Nephron (organoid): ENCODE measurements around the gene COMMD10.

Experiments used
- H3K27ac Mint-ChIP-seq, 3 experiments: 2 replicates each; pipeline ENCODE4 v1.8.0; 2020; ENCODE audit warnings: mixed read lengths in 3 of 3, mild to moderate bottlenecking in 2 of 3, moderate library complexity in 1 of 3
- H3K27me3 Mint-ChIP-seq: 2 replicates; pipeline ENCODE4 v1.8.0; 2021; ENCODE audit warnings: low read depth, mild to moderate bottlenecking, moderate library complexity, mixed read lengths
- H3K36me3 Mint-ChIP-seq: 2 replicates; pipeline ENCODE4 v1.8.0; 2020; ENCODE audit warnings: low read depth, mixed read lengths
- H3K4me1 Mint-ChIP-seq: 2 replicates; pipeline ENCODE4 v1.8.0; 2020; ENCODE audit warnings: mixed read lengths
- H3K4me3 Mint-ChIP-seq, 3 experiments: 2 replicates each; pipeline ENCODE4 v1.8.0; 2020; ENCODE audit warnings: mild to moderate bottlenecking in 3 of 3, mixed read lengths in 3 of 3, moderate library complexity in 2 of 3
- H3K9me3 Mint-ChIP-seq: 2 replicates; pipeline ENCODE4 v1.8.0; 2020; ENCODE audit warnings: mixed read lengths
- TF ChIP-seq, protein P1 (sequence below), 3 experiments: fragments of 200-600 bp; sonication (generic); IDR thresholded peaks; one replicate each; pipeline ENCODE4 v1.5.0; 2021; ENCODE audit warnings: antibody characterized with exemption in 3 of 3; ENCODE audit not compliant: unreplicated experiment in 3 of 3

The COMMD10 gene

DNA sequence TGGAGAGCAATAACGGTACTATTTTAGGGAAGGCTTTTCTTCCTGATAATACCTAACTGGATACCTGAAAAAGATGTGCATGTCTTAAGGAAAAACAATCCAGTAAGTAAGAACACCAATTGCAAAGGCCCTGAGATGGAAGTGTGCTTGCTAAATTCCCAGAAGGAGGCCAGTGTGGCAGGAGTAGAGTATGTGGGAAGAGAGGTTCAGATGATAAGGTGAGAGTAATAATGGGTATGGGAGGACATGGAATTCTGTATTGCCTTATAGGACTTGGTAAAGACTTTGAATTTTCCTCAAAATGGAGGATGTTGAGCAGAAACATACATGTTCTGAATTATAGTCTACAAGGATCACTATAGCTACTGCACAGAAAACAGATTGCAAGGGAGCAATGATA lies 89.3 kb downstream of the COMMD10 start:
- TF ChIP-seq, protein P1, sequence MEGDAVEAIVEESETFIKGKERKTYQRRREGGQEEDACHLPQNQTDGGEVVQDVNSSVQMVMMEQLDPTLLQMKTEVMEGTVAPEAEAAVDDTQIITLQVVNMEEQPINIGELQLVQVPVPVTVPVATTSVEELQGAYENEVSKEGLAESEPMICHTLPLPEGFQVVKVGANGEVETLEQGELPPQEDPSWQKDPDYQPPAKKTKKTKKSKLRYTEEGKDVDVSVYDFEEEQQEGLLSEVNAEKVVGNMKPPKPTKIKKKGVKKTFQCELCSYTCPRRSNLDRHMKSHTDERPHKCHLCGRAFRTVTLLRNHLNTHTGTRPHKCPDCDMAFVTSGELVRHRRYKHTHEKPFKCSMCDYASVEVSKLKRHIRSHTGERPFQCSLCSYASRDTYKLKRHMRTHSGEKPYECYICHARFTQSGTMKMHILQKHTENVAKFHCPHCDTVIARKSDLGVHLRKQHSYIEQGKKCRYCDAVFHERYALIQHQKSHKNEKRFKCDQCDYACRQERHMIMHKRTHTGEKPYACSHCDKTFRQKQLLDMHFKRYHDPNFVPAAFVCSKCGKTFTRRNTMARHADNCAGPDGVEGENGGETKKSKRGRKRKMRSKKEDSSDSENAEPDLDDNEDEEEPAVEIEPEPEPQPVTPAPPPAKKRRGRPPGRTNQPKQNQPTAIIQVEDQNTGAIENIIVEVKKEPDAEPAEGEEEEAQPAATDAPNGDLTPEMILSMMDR (IDR thresholded peaks at IDR 0.05; ENCODE audit: unreplicated experiment in 3 of 3), result no peak
- Mint-ChIP-seq H3K36me3 (peaks cover 36% of the 10 kb centered on the region), H3K27ac (no peak overlapping the region), H3K4me3 (no peak overlapping the region), H3K9me3 (peaks cover 30% of the 10 kb centered on the region), H3K4me1 (no peaks in the 10 kb centered on the region), H3K27me3 (no peaks in the 10 kb centered on the region)

DNA sequence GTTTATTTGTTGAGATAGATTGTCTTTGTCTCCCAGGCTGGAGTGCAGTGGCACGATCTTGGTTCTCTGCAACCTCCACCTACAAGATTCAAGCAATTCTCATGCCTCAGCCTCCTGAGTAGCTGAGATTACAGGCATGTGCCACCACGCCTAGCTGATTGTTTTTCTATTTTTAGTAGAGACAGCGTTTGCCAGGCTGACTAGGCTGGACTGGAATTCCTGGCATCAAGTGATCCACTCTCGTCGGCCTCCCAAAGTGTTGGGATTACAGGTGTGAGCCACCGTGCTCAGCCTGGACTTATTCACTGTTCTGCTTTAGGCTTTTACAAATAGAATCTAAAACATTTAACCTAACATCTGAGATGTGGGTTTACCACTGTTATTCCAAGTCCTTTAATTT lies 91.3 kb downstream of the COMMD10 start:
- no peak overlapping the region for H3K27ac Mint-ChIP-seq
- no peaks in the 10 kb centered on the region for H3K4me1 Mint-ChIP-seq
- H3K9me3 Mint-ChIP-seq, result peaks cover 13% of the 10 kb centered on the region
- no peaks in the 10 kb centered on the region for H3K27me3 Mint-ChIP-seq
- no peak overlapping the region for H3K4me3 Mint-ChIP-seq
- H3K36me3 Mint-ChIP-seq, result peaks cover 27% of the 10 kb centered on the region
- TF ChIP-seq, protein P1 (IDR thresholded peaks at IDR 0.05; ENCODE audit: unreplicated experiment in 3 of 3), result no peak

DNA sequence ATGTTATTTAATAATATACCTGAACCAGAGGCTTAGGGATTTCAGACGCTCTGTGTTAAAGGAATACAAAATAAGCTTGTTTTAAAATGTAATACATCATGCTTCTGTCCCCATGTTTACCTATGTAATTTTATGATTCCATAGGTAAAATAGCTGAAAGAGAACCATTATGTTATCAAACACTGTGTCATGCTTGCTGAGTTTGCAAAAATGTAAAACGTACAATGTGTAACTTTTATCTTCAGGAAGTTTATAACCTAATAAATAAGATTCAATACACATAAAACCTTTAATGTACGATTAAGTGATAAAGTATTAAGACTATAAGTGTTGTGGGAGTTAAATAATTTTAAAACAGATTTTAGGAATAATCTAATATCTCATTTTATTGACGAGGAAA lies 94.1 kb downstream of the COMMD10 start:
- Mint-ChIP-seq H3K27ac (no peak overlapping the region), H3K27me3 (no peaks in the 10 kb centered on the region), H3K4me3 (no peak overlapping the region), H3K9me3 (peaks cover 2% of the 10 kb centered on the region), H3K4me1 (no peaks in the 10 kb centered on the region), H3K36me3 (peaks cover 18% of the 10 kb centered on the region)
- TF ChIP-seq, protein P1 (IDR thresholded peaks at IDR 0.05; ENCODE audit: unreplicated experiment in 3 of 3), result no peak

DNA sequence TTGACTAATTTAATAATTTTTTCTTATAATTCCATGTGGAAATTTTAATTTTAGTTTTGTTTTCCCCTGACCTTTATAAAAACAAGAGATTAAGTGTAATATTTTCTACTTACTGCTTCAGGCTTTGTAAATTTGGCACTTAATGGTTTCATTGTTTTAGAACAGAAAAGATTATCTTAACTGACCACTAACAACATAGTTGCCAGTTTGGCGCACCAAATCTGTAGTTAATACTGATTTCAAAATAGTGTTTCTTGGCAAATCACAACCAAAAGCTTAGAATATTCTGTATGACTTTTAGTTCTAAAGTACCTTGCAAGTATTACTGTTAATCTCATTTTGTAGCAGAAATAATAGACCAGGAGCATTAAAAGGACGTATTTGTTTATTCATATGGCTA lies 124.3 kb downstream of the COMMD10 start:
- no peak overlapping the region for H3K27ac Mint-ChIP-seq
- H3K27me3 Mint-ChIP-seq, result no peaks in the 10 kb centered on the region
- H3K9me3 Mint-ChIP-seq, result no peaks in the 10 kb centered on the region
- no peaks in the 10 kb centered on the region for H3K4me1 Mint-ChIP-seq
- H3K4me3 Mint-ChIP-seq, result no peak overlapping the region
- no peaks in the 10 kb centered on the region for H3K36me3 Mint-ChIP-seq
- TF ChIP-seq, protein P1 (IDR thresholded peaks at IDR 0.05; ENCODE audit: unreplicated experiment in 3 of 3), result no peak

DNA sequence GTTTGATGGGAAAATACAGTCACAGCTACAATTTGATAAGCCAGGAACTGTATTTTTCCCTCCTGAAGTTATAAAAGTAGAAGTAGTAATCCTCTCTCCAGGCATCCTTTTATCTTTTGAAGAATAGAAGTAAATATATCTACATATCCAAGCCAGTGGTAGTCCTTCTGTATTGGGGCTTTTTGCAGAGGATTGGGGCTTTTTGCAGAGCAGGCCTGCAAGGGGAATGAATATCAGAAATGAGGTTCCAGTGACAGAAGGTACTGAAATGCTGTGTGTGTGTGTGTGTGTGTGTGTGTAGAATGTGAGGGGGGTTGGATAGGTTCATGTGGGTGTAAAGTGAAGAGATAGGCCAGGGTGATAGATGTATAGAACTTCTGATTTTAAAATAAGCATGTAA lies 127.4 kb downstream of the COMMD10 start:
- Mint-ChIP-seq H3K27ac (no peak overlapping the region), H3K4me1 (no peaks in the 10 kb centered on the region), H3K27me3 (no peaks in the 10 kb centered on the region), H3K36me3 (no peaks in the 10 kb centered on the region), H3K4me3 (no peak overlapping the region), H3K9me3 (no peaks in the 10 kb centered on the region)
- TF ChIP-seq, protein P1 (IDR thresholded peaks at IDR 0.05; ENCODE audit: unreplicated experiment in 3 of 3), result no peak

DNA sequence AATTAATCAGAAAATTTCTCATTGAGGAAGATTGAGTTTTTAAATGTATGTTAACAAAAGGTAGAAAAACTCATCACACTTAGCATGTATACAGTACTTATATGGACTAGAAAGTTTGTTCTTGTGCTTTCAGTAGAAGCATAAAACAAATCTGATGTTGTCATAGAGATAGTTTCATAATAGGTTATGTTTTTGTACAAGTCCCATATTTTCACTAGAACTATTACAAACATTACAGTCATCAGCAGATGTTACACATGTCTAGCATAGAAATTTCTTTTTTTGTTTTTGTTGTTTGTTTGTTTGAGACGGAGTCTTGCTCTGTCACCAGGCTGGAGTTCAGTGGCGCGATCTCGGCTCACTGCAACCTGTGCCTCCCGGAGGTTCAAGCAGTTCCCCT lies 131.4 kb downstream of the COMMD10 start:
- Mint-ChIP-seq H3K4me1 (no peaks in the 10 kb centered on the region), H3K27me3 (no peaks in the 10 kb centered on the region)
- TF ChIP-seq, protein P1 (IDR thresholded peaks at IDR 0.05; ENCODE audit: unreplicated experiment in 3 of 3), result no peak

More for the DNA sequence above, 131.4 kb downstream of the COMMD10 start:
- Mint-ChIP-seq H3K9me3 (no peaks in the 10 kb centered on the region), H3K4me3 (no peak overlapping the region), H3K27ac (no peak overlapping the region), H3K36me3 (peaks cover 3% of the 10 kb centered on the region)
